HG02885 (cell line): Measurements from ENCODE around the gene TPSD1.
"Not testable (repeated sequence)": the region's sequence is repeated elsewhere in the genome, so short reads cannot be mapped to it uniquely, and the experiment has no call there.

ENCODE experiments used
- ATAC-seq: cut with Tn5 transposase; IDR thresholded peaks from one replicate; pipeline ENCODE4 v1.9.1; 2021; ENCODE audit warnings: mild to moderate bottlenecking; ENCODE audit not compliant: unreplicated experiment, poor library complexity

Gene TPSD1

DNA sequence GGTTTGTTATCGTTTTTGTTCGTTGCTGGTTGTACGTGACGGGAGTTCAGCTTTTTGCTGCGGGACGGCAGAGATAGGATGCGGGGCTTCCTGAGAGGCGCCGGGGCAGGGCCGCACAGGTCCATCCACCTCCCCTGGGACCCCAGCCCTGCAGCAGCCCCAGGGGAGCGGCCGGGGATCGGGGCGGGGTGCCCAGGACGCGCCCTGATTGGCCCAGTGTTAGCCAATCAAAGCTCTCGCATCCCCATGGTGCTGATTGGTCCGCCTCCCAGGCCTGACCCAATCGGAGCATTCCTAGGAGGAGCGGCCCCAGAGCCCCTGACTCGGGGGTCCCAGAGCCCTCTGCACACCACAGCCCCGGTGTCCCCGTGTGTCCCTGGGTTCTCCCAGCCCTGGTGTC lies 17.0 kb upstream of the TPSD1 start:
- not testable (repeated sequence) for ATAC-seq

DNA sequence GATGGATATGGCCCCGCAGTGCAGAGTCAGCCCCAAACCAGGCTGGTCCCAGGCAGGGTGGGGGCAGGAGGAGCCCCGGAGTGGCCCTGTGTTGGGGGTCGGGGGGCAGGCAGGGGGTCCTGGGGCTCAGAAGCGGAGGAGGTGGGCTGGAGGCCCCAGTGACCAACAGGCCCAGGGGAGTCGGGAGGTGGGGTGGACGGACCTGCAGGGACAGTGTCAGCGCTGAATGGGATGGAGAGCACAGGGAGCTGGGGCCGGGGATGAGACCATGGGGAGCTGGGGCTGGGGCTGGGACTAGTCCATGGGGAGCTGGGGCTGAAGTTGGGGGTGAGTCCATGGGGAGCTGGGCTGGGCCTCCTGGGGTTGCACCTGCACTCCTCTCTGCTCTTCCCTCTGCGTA lies 16.3 kb upstream of the TPSD1 start:
- ATAC-seq = not testable (repeated sequence)

DNA sequence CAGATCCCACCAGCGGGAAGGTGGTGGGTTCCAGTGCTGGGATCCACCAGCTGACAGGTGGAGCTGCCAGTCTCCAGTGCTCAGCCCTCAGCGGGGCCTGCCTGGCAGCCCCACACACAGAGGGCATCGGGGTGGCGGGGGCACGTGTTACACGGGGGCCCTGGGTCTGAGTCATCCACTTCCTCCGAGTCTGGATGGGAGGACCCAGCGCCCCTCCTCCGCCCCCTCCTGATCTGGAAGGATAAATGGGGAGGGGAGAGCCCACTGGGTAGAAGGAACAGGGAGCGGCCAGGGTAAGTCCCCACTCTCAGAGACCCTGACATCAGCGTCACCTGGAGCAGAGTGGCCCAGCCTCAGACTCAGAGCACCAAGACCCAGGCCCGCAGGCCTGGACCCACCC lies 15.4 kb upstream of the TPSD1 start, which contains the start of gene TPSAB1:
Gene TPSAB1 (plus strand): TSS at position 270 of the 400 bp plus-strand sequence. CDS start 234 bp downstream, outside the sequence.
- ATAC-seq = not testable (repeated sequence)

DNA sequence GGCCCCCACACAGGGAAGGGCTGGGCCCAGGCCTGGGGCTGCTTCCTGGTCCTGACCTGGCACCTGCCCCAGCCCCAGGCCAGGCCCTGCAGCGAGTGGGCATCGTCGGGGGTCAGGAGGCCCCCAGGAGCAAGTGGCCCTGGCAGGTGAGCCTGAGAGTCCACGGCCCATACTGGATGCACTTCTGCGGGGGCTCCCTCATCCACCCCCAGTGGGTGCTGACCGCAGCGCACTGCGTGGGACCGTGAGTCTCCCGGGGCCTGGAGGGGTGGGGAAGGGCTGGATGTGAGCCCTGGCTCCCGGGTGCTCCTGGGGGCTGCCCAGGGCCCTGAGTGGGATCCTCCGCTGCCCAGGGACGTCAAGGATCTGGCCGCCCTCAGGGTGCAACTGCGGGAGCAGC lies 14.8 kb upstream of the TPSD1 start:
- ATAC-seq = not testable (repeated sequence)

DNA sequence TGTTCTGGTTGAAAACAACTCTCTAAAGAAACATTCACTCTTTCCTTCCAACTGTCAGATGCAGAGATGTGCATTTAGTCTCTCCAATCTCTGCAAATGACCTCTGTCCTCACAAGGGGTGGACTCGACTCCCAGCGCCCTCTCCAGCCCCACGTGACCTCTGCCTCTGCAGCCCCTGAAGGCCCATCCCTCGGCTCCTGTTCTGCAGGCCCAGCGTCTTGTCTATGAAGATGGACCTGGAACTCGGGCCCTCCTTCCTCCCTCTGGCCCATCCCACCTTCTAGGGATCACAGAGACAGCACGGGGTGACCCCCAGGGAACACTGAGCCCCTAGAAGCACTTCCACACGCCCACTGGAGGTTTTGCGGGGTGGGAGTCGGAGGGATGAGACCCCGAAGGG lies 12.5 kb upstream of the TPSD1 start:
- not testable (repeated sequence) for ATAC-seq

DNA sequence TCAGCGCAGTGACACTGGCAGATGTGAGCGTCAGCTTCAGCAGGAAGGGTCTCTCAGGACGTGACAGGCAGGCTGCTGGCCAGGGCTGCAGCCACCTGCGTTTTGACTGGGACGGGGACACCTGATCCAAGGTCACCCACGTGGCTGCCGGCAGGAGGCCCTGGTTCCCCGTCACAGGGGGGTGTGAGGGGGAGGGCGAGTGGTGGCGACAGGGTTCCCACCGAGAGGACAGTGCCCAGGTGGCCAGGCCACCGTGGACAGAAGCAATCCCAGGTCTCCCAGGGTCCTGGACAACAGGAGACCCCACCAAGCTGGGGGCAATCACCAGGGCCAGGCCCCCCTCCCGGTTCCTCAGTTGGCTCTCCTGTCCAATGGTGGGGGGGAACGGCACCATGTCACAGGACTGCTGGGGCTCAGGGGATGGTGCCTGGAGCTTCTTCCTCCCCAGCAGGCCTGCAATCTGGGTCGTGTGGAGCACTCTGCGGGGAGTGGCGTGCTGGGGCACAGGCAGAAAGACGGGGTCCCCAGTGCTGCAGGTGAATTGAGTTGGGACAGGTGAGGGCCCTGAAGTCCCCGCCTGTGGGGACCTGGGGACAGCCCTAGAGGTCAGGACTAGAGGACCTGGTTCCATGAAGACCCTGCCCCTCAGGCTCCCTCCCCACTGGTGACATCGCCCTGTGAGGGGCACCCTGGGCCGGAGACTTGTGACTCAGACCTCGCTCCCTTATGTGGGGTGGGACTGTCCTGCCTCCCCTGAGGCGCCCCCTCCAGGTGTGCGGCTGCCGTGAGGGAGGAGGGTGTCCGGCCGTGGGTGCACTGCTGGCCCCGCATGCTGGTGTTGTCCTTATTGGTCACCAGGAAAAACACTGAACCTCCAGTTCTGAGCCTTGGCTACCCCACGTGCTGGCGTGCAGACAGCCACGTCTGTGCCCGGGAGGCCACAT lies 11.7 kb upstream of the TPSD1 start:
- ATAC-seq = not testable (repeated sequence)

DNA sequence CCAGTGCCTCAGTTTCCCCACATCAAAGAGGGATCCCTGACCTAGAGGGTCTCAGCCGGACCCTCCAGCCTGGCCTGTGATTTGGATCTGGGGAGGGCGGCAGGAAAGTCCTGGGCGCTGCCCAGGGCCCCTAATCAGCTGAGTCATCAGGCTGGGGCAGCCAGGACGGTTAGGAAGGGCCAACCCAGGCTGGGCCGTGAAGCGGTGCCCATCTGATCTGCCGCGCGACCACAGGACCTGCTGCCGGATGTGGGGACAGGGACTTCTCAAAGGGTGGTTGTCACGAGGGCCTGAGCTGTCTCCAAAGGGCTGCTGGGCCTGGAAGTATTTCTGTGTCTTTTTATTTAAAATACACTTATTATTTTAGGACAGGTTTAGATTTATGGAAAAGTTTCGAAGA lies 11.0 kb upstream of the TPSD1 start:
- no peak for ATAC-seq

DNA sequence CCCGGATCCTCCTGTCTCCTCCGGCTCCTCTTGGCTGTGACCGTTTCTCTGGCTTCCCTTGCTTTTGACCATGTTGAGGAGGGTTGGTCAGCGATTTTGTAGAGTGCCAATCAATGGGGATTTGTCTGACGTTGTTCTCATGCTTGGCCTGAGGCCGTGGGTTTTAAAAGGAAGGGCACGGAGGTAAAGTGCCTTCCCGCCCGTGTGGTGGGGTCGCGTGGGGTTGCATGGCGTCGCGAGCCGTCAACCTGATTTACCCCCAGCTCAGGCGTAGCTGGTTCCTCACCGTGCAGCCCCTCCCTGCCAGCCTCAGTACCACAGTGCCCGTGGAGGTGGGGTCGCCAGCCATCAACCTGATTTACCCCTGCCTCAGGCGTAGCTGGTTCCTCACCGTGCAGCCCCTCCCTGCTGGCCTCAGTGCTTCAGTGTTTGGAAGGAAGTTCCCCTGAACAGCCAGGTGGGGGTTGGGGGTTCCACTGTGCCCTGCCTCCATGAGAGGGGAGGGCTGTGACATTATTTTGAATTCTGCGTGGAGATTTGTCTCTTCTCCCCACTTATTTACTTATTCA lies 10.3 kb upstream of the TPSD1 start:
- ATAC-seq = no peak

DNA sequence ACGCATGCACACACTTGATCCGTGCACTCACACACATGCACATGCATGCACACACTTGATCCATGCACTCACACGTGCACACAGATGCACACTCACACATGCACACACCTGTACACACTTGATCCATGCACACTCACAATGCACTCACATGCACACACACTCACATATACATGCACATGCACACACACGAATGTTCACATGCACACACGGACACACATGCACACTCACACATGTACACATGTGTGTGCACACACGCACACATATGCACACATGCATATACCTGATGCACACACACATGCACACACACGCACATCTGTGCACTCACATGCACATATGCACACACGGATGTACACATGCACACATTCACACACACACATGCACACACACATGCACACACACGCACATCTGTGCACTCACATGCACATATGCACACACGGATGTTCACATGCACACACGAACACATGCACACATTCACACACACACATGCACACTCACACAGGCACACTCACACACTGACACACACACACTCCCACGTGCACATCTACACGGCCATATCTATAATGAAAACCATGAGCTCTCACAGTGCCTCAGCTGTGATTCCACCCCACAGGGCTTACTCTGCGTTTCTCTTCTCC lies 7.8 kb upstream of the TPSD1 start:
- ATAC-seq = not testable (repeated sequence)

DNA sequence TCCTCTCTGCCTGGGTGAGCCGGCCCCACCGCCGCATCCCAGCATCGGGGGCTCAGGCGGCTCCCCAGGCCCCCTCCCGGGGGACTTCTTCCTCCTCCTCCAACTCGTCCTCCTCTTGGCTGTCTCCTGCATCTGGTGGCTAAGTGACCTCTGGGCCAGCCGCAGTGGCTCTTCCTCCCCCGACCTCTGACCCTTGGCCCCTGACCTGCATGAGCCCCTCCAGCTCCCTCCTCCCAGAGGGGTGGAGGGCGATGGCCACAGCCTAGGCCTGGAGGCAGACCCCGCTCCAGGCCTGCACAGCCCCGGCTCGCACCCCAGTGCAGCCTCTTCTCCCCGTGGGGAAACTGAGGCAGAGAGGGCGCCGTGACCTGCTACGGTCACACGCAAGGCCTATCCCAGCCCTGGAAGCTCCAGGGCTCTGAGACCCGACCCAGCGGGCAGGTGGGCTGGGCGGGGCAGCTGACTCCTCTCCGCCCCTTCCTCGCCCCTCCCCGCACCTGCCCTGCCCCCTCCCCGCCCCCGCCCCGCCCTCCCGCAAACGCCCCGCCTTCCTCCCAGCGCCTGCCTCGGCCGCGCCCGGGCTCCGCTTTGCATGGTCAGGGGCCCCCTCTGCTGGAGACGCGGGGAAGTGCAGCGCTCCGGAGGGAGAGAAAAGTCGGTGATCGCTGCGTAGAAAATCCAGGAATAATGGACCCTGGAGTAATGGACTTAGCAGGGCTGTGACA lies 6.7 kb upstream of the TPSD1 start:
- not testable (repeated sequence) for ATAC-seq

DNA sequence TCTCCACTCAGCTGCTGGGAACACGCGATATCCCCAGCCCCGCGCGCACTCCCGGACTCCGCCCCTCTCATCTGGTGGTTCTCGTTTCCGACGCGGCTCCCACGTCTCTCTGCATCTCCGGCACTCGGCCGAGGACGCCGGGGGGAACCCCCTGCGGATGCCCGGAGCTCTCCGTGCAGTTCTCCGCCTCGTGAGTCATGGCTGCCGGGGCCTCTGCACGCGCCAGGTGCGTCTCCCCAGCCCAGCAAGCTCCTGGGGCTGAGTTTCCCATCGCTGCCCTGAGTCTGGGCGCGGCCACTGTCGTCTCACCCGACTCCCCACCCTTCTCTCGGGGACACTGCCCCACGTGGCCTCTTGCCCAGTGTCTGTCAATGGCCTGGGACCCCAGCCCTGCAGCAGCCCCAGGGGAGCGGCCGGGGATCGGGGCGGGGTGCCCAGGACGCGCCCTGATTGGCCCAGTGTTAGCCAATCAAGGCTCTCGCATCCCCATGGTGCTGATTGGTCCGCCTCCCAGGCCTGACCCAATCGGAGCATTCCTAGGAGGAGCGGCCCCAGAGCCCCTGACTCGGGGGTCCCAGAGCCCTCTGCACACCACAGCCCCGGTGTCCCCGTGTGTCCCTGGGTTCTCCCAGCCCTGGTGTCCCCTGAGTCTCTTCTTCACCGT lies 2.0 kb upstream of the TPSD1 start:
- ATAC-seq = not testable (repeated sequence)

DNA sequence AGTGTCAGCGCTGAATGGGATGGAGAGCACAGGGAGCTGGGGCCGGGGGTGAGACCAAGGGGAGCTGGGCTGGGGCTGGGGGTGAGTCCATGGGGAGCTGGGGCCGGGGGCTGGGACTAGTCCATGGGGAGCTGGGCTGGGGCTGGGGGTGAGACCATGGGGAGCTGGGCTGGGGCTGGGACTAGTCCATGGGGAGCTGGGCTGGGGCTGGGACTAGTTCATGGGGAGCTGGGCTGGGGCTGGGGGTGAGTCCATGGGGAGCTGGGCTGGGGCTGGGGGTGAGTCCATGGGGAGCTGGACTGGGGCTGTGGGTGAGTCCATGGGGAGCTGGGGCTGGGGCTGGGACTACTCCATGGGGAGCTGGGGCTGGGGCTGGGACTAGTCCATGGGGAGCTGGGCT lies 1.0 kb upstream of the TPSD1 start:
- ATAC-seq = not testable (repeated sequence)

DNA sequence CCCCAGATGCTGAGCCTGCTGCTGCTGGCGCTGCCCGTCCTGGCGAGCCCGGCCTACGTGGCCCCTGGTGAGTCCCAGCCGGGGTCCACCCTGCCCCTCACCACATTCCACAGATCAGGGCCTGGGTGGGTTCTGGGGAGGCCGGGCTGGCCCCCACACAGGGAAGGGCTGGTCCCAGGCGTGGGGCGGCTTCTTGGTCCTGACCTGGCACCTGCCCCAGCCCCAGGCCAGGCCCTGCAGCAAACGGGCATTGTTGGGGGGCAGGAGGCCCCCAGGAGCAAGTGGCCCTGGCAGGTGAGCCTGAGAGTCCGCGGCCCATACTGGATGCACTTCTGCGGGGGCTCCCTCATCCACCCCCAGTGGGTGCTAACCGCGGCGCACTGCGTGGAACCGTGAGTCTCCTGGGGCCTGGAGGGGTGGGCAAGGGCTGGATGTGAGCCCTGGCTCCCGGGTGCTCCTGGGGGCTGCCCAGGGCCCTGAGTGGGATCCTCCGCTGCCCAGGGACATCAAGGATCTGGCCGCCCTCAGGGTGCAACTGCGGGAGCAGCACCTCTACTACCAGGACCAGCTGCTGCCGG lies 516 bp downstream of the TPSD1 start:
- ATAC-seq = not testable (repeated sequence)

DNA sequence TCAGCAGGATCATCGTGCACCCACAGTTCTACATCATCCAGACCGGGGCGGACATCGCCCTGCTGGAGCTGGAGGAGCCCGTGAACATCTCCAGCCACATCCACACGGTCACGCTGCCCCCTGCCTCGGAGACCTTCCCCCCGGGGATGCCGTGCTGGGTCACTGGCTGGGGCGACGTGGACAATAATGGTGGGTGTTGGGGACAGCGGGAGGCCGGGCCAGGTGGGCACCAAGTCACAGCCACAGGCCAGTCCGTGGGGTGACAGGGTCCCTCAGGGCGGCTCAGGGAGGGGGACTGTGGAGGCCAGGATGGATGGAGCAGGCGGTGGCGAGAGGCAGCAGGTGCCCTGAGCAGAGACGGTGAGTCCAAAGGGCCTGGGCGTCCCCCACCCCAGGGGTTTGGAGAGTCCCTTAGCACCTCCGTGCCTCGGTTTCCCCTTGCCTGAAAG lies 1.0 kb downstream of the TPSD1 start:
- ATAC-seq = no peak

DNA sequence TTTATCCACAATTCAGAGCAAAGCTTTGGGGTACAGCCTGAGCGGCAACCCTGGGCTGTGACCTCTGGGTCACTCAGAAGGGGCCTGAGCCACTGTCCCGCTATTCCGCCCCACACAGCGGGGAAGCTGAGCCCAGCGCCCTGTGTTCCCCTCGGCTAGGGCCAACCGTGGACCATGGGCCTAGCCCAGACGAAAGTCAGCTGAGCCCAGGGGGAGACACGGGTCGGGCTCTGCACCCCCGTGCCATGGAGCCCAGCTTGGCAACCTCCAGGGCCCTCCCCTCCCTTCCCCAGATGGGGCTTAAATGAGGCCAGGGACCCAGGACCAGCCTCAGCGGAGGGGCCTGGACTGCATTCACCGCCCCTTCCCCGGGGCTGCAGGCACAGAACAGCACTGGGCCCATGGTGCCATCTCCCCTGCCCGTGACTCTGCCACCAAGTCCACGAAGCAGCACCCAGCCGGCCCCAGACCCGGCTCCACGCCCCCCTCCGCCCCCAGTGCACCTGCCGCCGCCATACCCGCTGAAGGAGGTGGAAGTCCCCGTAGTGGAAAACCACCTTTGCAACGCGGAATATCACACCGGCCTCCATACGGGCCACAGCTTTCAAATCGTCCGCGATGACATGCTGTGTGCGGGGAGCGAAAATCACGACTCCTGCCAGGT lies 1.8 kb downstream of the TPSD1 start:
- no peak for ATAC-seq

DNA sequence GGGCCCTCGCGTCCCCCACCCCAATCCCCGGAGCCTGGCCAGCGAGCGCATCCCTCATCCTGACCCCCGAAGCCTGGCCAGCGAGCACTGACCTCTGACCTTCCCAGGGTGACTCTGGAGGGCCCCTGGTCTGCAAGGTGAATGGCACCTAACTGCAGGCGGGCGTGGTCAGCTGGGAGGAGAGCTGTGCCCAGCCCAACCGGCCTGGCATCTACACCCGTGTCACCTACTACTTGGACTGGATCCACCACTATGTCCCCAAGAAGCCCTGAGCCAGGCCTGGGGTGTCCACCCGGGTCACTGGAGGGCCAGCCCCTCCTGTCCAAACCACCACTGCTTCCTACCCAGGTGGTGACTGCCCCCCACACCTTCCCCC lies 2.3 kb downstream of the TPSD1 start:
- ATAC-seq = no peak

DNA sequence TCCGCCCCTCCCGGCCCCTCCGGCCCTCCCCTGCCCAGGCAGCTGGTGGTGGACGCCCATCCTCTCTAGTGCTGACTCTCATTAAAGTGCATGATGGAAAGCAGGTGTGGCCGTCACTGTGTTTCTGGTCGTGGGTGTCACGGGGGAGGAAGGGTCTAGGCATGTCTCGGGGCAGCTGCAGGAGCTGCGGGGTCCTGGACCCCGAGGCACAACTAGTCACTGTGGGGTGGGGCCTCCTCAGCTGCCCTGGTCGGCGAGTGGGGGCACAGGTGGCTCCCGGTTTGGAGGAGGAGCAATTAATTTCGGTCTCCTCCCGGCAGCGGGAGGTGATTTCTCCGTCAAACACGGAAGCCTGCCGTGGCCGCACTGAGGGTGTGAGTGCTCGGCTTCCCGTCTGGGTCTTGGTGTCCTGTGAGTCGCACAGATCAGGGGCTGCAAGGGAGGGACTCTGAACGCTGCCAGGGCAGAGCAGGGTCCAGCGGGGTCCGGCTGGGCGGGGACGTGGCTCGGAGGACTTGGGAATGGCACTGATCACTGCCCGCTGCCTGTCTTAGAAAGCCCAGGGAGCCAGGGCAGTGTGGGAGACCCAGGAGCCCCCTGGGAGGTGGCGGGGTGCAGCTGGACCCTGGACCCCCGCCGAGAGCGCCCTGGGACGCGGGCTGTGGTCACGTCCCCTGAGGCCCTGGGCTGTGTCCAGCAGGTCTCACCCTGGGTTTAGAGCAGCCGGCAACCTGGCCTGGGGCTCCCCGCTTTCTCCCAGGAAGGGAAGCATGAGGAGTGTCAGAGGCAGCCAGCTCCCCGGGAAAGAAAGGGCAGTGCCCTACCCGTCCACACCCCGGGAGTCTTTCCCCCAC lies 3.3 kb downstream of the TPSD1 start:
- ATAC-seq = no peak

DNA sequence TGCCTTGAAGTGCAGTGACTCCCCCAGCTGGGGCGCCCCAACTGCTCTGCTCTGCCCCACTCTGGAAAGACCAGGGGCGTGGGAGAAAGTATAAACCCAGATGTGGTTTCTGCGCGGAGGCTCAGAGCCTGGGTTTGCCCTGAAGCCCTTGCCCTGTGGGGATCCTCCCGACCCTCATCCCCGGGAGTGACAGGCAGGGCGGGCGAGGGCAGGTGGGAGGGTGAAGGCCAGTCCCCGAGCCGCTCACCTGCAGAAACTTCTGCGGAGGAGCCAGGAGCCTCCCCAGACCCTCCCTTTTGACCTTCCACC lies 3.8 kb downstream of the TPSD1 start:
- ATAC-seq = no peak
